Amniotic epithelial cell (primary cell): ENCODE measurements around the gene IFT172.
"Not testable (repeated sequence)": the region's sequence is repeated elsewhere in the genome, so short reads cannot be mapped to it uniquely, and the experiment has no call there.

Experiments used
- DNase-seq: peaks from one replicate; pipeline ENCODE4 v3.0.0-alpha.2; 2010; ENCODE audit warnings: low read depth

Gene IFT172

GRCh38 chr2:27493948-27494283 is 4.4 kb upstream of the IFT172 start:
- DNase-seq, result peak; percentile 84

DNA sequence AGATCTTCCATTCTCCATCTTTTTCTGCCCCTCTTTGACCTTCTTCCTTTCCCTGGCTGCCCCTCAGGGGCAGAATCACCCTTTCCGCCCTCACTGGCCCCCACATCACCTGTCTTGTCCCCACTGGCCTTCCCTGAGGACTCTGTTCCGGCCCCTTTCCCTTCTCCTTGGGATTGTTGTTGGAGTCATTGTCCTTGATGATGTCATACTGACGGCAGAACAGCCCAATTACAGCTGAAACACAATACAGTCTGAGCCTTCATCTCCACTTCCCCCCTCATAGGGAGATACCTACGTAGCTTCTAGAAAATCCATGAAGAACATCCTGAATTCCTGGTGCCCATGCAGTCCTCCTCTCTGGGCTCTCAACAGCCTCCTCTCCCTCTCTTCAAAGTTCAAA is 3.0 kb upstream of the IFT172 start:
- DNase-seq, result no peak

DNA sequence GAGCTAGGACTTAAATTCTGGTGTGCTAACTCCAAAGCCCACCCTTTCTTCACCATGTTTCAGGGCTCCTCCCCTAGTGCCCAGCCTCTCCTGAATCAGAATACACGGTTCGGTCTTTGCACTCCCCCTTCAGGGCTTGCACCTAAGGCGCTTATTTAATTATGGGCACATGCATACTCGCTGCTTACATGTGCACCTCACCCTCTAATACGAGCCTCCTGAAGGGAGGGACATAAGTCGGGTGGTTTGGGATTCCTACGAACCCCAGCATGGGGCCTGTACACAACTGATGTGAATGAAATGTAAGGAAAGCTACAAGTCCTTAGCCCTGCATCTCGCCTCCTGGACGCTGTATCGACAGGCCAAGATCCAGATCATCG is 435 bp downstream of the IFT172 start:
- peak; percentile 24 for DNase-seq

- DNase-seq, result no peak
These were observed 4.0 kb downstream of the IFT172 start for GRCh38 chr2:27485496-27485895.

DNA sequence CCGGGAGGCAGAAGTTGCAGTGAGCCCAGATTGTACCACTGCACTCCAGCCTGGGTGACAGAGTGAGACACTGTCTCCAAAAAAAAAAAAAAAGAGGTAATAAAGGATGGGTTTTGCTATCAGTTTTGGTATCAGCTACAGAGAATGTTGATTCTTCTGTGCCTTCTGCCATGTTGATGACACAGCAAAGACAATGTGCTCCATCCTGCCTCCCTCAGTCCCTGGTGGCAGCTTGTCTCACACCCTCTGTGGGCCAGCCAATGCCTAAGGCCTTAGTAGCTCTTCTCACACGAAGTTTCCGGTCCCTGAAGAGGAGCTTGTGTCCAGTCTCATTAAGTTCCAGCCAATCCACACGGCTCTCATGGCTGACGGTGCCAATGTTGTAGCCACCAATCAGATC is 17.6 kb downstream of the IFT172 start:
- DNase-seq, result no peak

DNA sequence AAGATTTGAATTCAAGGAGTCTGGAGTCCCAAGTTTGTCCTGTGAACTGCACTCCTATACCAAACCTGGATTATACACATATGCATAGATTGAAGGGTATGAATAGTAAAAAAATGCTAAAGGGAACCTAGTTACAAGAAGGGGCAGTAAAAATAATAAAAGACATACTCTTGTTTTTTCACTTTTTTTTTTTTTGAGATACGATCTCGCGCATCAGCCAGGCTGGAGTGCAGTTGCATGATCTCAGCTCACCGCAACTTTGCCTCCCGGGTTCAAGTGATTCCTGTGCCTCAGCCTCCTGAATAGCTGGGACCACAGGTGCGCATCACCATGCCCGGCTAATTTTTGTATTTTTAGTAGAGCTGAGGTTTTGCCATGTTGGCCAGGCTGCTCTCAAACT is 25.1 kb downstream of the IFT172 start:
- no peak for DNase-seq

DNA sequence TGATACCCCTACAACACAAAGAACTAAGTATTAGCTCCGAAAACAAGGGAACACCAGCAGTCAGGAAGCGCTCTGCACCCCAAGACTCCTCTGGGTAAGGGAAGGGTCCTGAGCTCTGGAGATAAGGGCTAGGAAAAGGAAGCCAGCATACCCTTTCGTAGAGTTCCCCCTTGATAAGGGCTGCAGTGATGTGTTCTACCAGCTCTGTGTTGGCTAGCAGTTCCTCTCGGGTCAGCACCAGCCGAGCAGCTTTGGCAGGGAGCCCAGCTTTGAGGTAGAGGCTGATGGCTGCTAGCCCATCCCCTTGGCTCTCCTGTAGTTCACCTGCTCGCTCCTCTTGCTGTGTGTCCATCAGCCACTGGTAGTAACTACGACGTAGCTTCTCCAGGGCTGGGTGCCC is 28.4 kb downstream of the IFT172 start:
- no peak for DNase-seq

DNA sequence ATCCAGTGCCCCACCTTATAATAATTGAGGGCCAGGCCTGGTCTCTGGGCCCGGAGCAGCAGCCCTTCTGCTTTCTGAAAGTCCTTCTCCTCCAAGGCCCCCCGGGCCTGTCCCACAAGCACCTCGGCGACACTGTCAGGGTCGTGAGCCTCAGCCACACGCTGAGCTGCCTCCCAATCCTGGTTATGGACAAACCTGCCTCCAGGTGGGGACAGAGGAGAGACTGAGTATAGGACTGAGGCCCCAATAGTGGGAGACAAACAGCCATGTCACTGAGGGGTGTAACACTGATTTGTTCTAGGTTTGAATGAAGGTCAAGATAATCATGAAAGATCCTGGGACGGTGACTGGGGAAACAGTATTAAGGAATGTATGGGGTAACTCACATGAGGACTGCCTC is 35.6 kb downstream of the IFT172 start:
- DNase-seq, result no peak

- no peak for DNase-seq
These were observed 38.4 kb downstream of the IFT172 start for GRCh38 chr2:27451095-27451494.

GRCh38 chr2:27448381-27448780 is 41.2 kb downstream of the IFT172 start:
- no peak for DNase-seq

DNA sequence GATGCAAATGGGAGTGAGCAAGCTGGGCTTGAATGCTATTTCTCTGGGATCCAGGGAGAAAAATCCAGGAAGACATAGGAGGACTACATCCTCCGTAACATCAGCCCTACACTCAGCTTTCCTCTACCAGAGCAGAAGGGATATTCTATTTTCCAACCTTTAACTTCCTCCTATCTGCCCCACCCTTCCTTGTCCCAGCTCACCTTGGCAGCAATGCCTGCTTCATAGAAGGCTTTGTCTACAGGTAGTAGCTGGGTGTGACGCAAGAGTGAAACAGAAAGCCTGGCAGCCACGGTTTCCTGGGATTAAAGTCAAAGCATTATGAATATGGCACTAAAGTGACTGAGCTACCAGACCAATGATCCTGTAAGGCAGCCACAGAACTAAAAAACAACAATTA is 43.5 kb downstream of the IFT172 start:
- DNase-seq, result no peak

DNA sequence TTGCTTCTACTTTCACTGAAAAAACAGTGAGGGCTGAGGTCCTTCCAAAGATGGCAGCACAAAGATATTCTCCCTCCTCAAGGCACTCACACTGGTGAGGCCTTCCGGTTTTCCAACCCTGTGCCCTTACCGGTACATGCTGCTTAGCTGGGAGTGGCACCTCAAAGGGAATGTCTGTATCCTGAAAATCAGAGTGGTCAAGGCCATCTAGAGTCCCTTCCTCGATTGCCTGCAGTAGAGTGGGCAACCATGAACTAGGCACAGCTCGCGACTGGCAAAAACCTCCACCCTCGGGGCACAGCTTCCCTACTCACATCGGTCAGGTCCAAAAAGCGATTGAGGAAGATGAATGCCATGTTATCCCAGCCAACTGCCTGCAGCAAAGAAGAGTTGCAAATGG is 43.9 kb downstream of the IFT172 start:
- no peak for DNase-seq

DNA sequence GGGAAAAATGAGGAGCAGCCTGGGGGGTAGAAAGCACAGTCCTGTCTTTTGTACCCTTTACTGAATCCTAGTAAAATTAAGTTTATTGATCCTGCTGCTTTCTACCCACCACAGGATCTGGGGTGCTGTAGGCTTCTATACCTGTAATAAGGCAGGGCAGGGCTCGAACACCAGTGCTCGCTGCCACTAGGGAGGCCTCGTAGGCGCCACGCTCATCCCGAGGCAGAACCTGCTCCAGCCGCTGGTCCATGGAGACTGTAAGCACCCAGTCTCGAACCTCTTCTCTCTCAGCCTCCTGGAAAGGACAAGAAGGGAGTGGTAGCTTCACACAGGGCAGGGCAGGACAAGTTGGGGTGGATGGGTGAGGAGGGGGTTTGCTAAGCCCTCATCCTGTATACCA is 44.4 kb downstream of the IFT172 start:
- no peak for DNase-seq

GRCh38 chr2:27442920-27443282 is 46.6 kb downstream of the IFT172 start:
- DNase-seq, result no peak

DNA sequence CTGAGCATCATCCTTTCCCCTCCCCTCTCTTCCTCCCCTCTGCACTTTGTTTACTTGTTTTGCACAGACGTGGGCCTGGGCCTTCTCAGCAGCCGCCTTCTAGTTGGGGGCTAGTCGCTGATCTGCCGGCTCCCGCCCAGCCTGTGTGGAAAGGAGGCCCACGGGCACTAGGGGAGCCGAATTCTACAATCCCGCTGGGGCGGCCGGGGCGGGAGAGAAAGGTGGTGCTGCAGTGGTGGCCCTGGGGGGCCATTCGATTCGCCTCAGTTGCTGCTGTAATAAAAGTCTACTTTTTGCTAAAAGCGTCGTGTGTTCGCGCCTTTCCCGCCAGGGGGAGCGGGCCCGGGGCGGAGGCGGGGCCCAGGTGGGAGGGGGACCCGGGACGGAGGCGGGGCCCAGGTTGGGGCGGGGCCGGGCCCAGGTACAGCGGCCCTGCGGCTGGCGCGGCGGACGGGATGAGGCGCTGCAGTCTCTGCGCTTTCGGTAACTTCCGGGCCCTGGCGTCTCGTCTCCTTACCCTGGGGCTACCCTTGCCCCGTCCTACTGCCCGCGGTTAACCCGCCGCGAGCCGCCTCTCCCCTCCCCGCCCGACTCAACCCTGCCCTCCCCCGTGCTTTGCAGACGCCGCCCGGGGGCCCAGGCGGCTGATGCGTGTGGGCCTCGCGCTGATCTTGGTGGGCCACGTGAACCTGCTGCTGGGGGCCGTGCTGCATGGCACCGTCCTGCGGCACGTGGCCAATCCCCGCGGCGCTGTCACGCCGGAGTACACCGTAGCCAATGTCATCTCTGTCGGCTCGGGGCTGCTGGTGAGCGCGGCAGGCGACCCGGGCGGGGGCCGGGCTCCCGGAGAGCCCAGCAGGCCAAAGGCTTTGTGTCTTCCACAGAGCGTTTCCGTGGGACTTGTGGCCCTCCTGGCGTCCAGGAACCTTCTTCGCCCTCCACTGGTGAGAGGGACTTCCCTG is 47.3 kb downstream of the IFT172 start, which contains the start of gene KRTCAP3:
Gene KRTCAP3 (plus strand): TSS at position 424 of the 962 bp plus-strand sequence. CDS start 32 bp downstream, at position 456.
- no peak for DNase-seq

DNA sequence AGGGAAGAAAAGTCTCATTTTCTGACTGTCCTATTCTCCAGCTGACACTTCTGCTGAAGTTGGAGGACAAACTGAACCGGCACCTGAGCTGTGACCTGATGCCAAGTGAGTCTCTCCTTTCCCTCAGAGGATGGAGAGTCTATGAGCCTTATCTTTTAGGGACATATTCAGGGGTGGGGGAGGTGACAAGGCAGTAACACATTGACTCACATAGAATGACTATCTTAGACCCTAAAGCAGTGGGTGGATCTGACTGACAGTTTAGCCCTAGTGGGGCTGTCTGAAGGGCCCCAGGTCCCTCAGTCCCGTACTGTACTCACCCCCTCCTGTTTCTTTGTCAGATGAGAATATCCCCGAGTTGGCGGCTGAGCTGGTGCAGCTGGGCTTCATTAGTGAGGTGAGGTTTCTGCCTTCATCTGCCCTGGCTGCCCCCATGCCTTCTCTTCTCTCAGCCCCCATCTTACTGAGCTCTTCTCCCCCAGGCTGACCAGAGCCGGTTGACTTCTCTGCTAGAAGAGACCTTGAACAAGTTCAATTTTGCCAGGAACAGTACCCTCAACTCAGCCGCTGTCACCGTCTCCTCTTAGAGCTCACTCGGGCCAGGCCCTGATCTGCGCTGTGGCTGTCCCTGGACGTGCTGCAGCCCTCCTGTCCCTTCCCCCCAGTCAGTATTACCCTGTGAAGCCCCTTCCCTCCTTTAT is 48.2 kb downstream of the IFT172 start:
- DNase-seq, result no peak

- DNase-seq, result no peak
These were observed 53.9 kb downstream of the IFT172 start for GRCh38 chr2:27435628-27436027.

DNA sequence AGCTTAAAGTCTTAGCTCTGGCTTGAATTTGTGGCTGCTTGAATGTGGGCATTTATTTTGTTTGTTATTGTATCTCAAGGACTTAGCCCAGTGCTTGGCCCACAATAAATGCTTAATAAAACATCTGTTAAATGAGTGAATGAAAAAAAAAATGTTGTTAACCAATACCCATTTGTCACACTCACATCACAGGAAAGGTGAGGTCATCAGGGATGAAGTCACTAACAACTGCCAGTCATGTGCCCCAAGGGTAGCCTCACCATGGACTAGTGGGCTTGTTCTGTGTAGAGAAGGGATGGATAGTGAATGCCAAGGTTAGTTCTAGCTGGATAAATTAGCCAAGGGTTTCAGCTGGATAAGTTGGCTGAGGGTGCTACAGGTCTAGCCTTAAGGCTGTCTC is 58.1 kb downstream of the IFT172 start:
- peak; percentile 64 for DNase-seq

DNA sequence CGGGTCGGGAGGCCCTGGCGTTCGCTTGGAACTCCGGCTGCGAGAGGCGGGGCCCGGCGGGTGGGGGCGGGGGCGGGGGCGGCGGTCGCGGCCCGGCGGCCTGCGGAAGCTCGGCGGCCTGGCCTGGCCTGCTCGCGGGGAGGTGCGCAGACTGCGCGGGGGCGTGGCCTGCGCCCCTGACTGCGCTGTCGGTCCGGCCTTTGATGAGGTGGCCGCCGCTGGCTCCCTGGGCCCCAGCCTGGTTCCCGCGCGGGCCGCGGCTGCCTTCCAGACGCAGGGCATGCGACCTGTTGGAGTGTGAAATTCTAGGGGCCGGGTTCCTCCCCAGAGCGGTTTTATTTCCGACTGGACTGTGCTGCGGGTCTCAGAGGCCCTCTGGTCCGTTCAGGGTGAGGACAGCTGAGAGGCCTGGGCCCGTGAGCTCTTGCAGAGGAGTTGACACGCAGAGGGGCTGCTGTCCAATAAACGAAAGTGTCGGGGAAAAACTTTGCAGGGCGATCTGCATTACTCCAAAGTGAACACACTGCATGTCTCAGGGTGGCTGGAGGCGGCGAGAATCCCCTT is 60.5 kb downstream of the IFT172 start:
- peak; percentile 80 for DNase-seq

GRCh38 chr2:27428213-27428977 is 61.1 kb downstream of the IFT172 start, which contains the start of gene NRBP1:
TSS of gene NRBP1 (plus strand) at chr2:27428631. CDS start at chr2:27433274, 4,643 bp downstream.
- DNase-seq, result peak; percentile 74

GRCh38 chr2:27427863-27428212 is 61.7 kb downstream of the IFT172 start:
- DNase-seq, result no peak

DNA sequence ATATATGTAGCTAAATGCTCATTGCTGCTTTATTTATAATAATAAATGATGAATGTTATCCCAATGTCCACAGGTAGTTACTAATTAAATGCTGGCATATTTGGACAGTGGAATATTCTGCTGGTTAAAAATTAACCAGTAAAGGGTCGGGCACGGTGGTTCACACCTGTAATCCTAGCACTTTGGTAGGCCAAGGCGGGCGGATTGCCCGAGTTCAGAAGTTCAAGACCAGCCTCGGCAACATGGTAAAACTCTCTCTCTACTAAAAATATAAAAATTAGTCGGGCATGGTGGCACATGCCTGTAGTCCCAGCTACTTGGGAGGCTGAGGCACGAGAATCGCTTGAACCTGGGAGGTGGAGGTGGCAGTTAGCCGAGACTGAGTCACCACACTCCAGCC is 64.5 kb downstream of the IFT172 start:
- DNase-seq, result not testable (repeated sequence)
